HEK293 (cell line): ENCODE measurements around the gene RFTN1.

Source experiments
- CTCF ChIP-seq: fragments of 450-650 bp; formaldehyde crosslinking; IDR thresholded peaks from 2 replicates; pipeline ENCODE4 v1.5.1; 2016; ENCODE audit warnings: missing biosample characterization, missing genetic modification characterization
- ZNF2 ChIP-seq: fragments of 450-650 bp; formaldehyde crosslinking; IDR thresholded peaks from 2 replicates; pipeline ENCODE4 v1.5.1; 2016; ENCODE audit warnings: missing biosample characterization, missing genetic modification characterization
- ZNF350 ChIP-seq: fragments of 450-650 bp; formaldehyde crosslinking; IDR thresholded peaks from 2 replicates; pipeline ENCODE4 v1.5.0; 2017; ENCODE audit warnings: missing biosample characterization, mild to moderate bottlenecking, missing genetic modification characterization
- ZSCAN30 ChIP-seq: fragments of 450-650 bp; IDR thresholded peaks from 2 replicates; pipeline ENCODE4 v1.5.1; 2018; ENCODE audit warnings: missing biosample characterization, mild to moderate bottlenecking, missing genetic modification characterization, moderate library complexity

- TF ChIP-seq ZNF350 (tag by site-specific recombination) (no peak), ZNF2 (no peak), CTCF (tag by site-specific recombination) (no peak), ZSCAN30 (no peak)
Observed at GRCh38 chr3:16382845-16383244, 130.7 kb downstream of the RFTN1 start.
